Measurements from ENCODE around the gene NEK8. TPM values are rescaled to one million over a fixed set of nuclear protein-coding genes. Genes with fewer than 3 reads are reported as not detected.
A peak's percentile ranks its signal among the peaks of the same experiment; 100 is the strongest.

The NEK8 gene
- polyA plus RNA-seq, 3 donors = 2.7 to 9.6 (median 3.1) TPM

- no peak overlapping the region for H3K4me3 ChIP-seq (replicated peaks in 1 of 3; ENCODE audit: low read depth in 2 of 3, low read length in 3 of 3)
- H3K79me2 ChIP-seq (ENCODE audit: insufficient read depth, low read length) = peaks cover 5% of the 10 kb centered on the region
- no peaks in the 10 kb centered on the region for H3K27me3 ChIP-seq (ENCODE audit: control insufficient read depth in 2 of 2, insufficient read depth in 2 of 2, low read length in 2 of 2)
- intact Hi-C loops (cut with micrococcal nuclease) = loop anchor here (10.0 kb wide), 3 partner anchors 71 to 351 kb away; partner anchors contain the start of gene ERAL1 (in 1 of the 2)
- no peak overlapping the region for H3K4me2 ChIP-seq (replicated peaks; ENCODE audit: extremely low read depth, low read length, poor library complexity, severe bottlenecking)
- H2AFZ ChIP-seq (ENCODE audit: insufficient read depth, low read depth, low read length, poor library complexity, severe bottlenecking) = no peak overlapping the region
- H3K9ac ChIP-seq (ENCODE audit: insufficient read depth, low read length, poor library complexity, severe bottlenecking) = no peak overlapping the region
- H3K4me3 Mint-ChIP-seq = no peak overlapping the region
- H3K4me1 Mint-ChIP-seq = peaks cover 19% of the 10 kb centered on the region
- no CpG with 5 or more reads among the region's 5 CpGs for WGBS (ENCODE audit: insufficient coverage)
- no peak overlapping the region for H3K27ac Mint-ChIP-seq
- no peaks in the 10 kb centered on the region for H3K9me3 Mint-ChIP-seq
- H3K36me3 Mint-ChIP-seq = peaks cover 18 to 32% of the 10 kb centered on the region in 2 donors
- H3K36me3 ChIP-seq (replicated peaks in 1 of 2; ENCODE audit: control insufficient read depth in 1 of 2, insufficient read depth in 2 of 2, low read length in 2 of 2) = peaks cover 22 to 41% of the 10 kb centered on the region in 2 donors
- peaks cover 0 to 2% (median 0%) of the 10 kb centered on the region in 3 donors for H3K27me3 Mint-ChIP-seq (ENCODE audit: low read depth in 3 of 3)
- H3K4me1 ChIP-seq (ENCODE audit: control insufficient read depth in 1 of 2, insufficient read depth in 2 of 2, low read length in 2 of 2) = peaks cover 15 to 16% of the 10 kb centered on the region in 2 donors
- H4K20me1 ChIP-seq (ENCODE audit: insufficient read depth, low read length) = peaks cover 7% of the 10 kb centered on the region
- peak; percentile 48 to 72 (median 59) for DNase-seq
- no peak overlapping the region for H3K27ac ChIP-seq (ENCODE audit: low read depth in 1 of 2, low read length in 2 of 2)
- TF ChIP-seq, protein P1, sequence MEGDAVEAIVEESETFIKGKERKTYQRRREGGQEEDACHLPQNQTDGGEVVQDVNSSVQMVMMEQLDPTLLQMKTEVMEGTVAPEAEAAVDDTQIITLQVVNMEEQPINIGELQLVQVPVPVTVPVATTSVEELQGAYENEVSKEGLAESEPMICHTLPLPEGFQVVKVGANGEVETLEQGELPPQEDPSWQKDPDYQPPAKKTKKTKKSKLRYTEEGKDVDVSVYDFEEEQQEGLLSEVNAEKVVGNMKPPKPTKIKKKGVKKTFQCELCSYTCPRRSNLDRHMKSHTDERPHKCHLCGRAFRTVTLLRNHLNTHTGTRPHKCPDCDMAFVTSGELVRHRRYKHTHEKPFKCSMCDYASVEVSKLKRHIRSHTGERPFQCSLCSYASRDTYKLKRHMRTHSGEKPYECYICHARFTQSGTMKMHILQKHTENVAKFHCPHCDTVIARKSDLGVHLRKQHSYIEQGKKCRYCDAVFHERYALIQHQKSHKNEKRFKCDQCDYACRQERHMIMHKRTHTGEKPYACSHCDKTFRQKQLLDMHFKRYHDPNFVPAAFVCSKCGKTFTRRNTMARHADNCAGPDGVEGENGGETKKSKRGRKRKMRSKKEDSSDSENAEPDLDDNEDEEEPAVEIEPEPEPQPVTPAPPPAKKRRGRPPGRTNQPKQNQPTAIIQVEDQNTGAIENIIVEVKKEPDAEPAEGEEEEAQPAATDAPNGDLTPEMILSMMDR (IDR thresholded peaks at IDR 0.05) = peak; percentile 93
- H3K9me3 ChIP-seq (replicated peaks in 1 of 2; ENCODE audit: control insufficient read depth in 1 of 2, insufficient read depth in 1 of 2, low read length in 2 of 2) = no peaks in the 10 kb centered on the region
Measured at GRCh38 chr17:28763804-28764266, 35.2 kb downstream of the NEK8 start.

- H3K27me3 ChIP-seq (ENCODE audit: control insufficient read depth in 2 of 2, insufficient read depth in 2 of 2, low read length in 2 of 2) = no peaks in the 10 kb centered on the region
- peaks cover 0 to 2% (median 0%) of the 10 kb centered on the region in 3 donors for H3K27me3 Mint-ChIP-seq (ENCODE audit: low read depth in 3 of 3)
- WGBS (ENCODE audit: insufficient coverage) = 89% methylated on average over 3 of the region's 4 CpGs
- H3K27ac Mint-ChIP-seq = no peak overlapping the region
- H3K27ac ChIP-seq (ENCODE audit: low read depth in 1 of 2, low read length in 2 of 2) = no peak overlapping the region
- TF ChIP-seq, protein P1 (IDR thresholded peaks at IDR 0.05) = no peak
- peaks cover 19% of the 10 kb centered on the region for H3K4me1 Mint-ChIP-seq
- no peaks in the 10 kb centered on the region for H3K9me3 ChIP-seq (replicated peaks in 1 of 2; ENCODE audit: control insufficient read depth in 1 of 2, insufficient read depth in 1 of 2, low read length in 2 of 2)
- H3K79me2 ChIP-seq (ENCODE audit: insufficient read depth, low read length) = peaks cover 5% of the 10 kb centered on the region
- intact Hi-C loops (cut with micrococcal nuclease) = loop anchor here (10.0 kb wide), 3 partner anchors 70 to 350 kb away; partner anchors contain the start of gene ERAL1 (in 1 of the 2)
- peaks cover 15 to 16% of the 10 kb centered on the region in 2 donors for H3K4me1 ChIP-seq (ENCODE audit: control insufficient read depth in 1 of 2, insufficient read depth in 2 of 2, low read length in 2 of 2)
- H3K36me3 Mint-ChIP-seq = peaks cover 9 to 21% of the 10 kb centered on the region in 2 donors
- H4K20me1 ChIP-seq (ENCODE audit: insufficient read depth, low read length) = peaks cover 7% of the 10 kb centered on the region
- DNase-seq = no peak
- no peaks in the 10 kb centered on the region for H3K9me3 Mint-ChIP-seq
- H3K4me2 ChIP-seq (replicated peaks; ENCODE audit: extremely low read depth, low read length, poor library complexity, severe bottlenecking) = no peak overlapping the region
- no peak overlapping the region for H3K9ac ChIP-seq (ENCODE audit: insufficient read depth, low read length, poor library complexity, severe bottlenecking)
- no peak overlapping the region for H3K4me3 Mint-ChIP-seq
- no peak overlapping the region for H2AFZ ChIP-seq (ENCODE audit: insufficient read depth, low read depth, low read length, poor library complexity, severe bottlenecking)
- H3K36me3 ChIP-seq (replicated peaks in 1 of 2; ENCODE audit: control insufficient read depth in 1 of 2, insufficient read depth in 2 of 2, low read length in 2 of 2) = peaks cover 14 to 30% of the 10 kb centered on the region in 2 donors
- no peak overlapping the region for H3K4me3 ChIP-seq (replicated peaks in 1 of 3; ENCODE audit: low read depth in 2 of 3, low read length in 3 of 3)
Measured at GRCh38 chr17:28765038-28765437, 36.5 kb downstream of the NEK8 start.
